Stomach (tissue), 4 donors: ENCODE data around the gene C19orf12.

ENCODE experiments used
- CTCF ChIP-seq, 7 experiments: fragments of 450-650 bp in 4 of 7; fragments of 200-600 bp in 3 of 7; sonication (generic) in 3 of 7; IDR thresholded peaks; one replicate each; pipeline ENCODE4 v1.5.1; 2016 to 2019; ENCODE audit warnings: antibody characterized with exemption in 7 of 7, control low read depth in 2 of 7, mild to moderate bottlenecking in 1 of 7
- EP300 ChIP-seq: sonication (generic); formaldehyde crosslinking; IDR thresholded peaks from one replicate; pipeline ENCODE4 v1.6.1; 2017; ENCODE audit warnings: antibody characterized with exemption
- POLR2AphosphoS5 ChIP-seq, 3 donors: sonication (generic); formaldehyde crosslinking; IDR thresholded peaks; one replicate each; pipeline ENCODE4 v1.6.1; 2016; ENCODE audit warnings: antibody characterized with exemption in 3 of 3

DNA sequence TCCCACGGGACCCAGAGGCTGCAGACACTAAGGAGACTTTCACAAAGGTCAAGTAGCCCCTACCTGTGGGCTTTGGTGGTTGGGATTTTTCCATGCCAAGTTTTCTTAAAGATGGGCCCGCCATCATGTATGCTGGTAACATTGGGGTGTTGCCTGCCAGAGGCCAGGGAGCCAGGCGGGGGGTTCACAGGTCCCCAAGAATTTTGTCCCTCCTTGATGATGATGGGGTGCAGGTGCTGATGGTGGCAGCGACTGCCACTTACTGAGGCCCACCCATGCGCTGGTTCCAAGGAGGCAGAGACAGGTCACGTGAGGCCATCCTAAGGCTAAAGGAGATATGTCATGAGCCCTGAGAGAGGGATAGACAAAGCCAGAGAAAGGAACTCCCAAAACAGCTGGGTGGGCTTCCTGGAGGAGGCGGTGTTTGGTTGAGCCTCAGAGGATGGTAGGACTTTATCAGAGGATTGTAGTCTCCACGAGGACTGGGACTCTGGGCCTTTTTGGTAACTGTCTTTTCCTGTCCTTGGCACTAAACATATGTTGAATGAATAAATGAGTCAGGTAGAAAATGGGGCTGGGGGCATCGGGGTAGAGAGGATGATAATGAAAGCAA lies 35.4 kb downstream of the C19orf12 start:
- TF ChIP-seq CTCF (IDR thresholded peaks at IDR 0.05), result no peak
- TF ChIP-seq EP300, result no peak
- no peak for TF ChIP-seq POLR2AphosphoS5 (IDR thresholded peaks at IDR 0.05)
